Esophagus muscularis mucosa (tissue), 3 donors: ENCODE results near the gene DOCK4.

Experiments
- POLR2A ChIP-seq: fragments of 450-650 bp; IDR thresholded peaks from one replicate; pipeline ENCODE4 v1.6.1; 2017; ENCODE audit warnings: antibody characterized with exemption, moderate library complexity, mild to moderate bottlenecking, low read depth
- POLR2AphosphoS5 ChIP-seq, 2 donors: sonication (generic); formaldehyde crosslinking; IDR thresholded peaks; one replicate each; pipeline ENCODE4 v1.6.1; 2017; ENCODE audit warnings: antibody characterized with exemption in 2 of 2
- TF ChIP-seq, protein P1 (sequence below), 3 experiments: fragments of 200-600 bp in 2 of 3; fragments of 450-650 bp in 1 of 3; sonication (generic) in 2 of 3; IDR thresholded peaks; one replicate each; pipeline ENCODE4 v1.5.1; 2017 to 2019; ENCODE audit warnings: antibody characterized with exemption in 3 of 3, mild to moderate bottlenecking in 2 of 3, moderate library complexity in 1 of 3

DNA sequence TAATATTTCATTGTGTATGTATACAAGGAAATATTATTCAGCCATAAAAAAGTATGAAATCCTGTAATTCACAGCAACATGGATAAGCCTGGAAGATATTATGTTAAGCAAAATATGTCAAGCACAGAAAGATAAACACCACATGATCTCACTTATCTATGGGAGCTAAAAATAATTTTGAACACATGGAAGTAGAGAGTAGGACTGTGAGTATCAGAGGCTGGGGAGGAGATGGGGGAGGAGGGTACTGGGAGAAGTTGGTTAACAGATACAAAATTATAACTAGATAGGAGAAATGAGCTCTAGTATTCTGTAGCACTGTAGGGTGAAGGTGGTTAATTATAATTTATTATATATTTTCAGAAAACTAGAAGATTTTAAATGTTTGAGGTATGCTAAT, 132.7 kb downstream of the DOCK4 start:
- TF ChIP-seq, protein P1, sequence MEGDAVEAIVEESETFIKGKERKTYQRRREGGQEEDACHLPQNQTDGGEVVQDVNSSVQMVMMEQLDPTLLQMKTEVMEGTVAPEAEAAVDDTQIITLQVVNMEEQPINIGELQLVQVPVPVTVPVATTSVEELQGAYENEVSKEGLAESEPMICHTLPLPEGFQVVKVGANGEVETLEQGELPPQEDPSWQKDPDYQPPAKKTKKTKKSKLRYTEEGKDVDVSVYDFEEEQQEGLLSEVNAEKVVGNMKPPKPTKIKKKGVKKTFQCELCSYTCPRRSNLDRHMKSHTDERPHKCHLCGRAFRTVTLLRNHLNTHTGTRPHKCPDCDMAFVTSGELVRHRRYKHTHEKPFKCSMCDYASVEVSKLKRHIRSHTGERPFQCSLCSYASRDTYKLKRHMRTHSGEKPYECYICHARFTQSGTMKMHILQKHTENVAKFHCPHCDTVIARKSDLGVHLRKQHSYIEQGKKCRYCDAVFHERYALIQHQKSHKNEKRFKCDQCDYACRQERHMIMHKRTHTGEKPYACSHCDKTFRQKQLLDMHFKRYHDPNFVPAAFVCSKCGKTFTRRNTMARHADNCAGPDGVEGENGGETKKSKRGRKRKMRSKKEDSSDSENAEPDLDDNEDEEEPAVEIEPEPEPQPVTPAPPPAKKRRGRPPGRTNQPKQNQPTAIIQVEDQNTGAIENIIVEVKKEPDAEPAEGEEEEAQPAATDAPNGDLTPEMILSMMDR (IDR thresholded peaks at IDR 0.05), result no peak
- TF ChIP-seq POLR2AphosphoS5 (IDR thresholded peaks at IDR 0.05) (no peak), POLR2A (no peak)
